ENCODE results near the gene AIM2. TPM values are rescaled to one million over a fixed set of nuclear protein-coding genes. Genes with fewer than 3 reads are reported as not detected.
"Not testable (repeated sequence)": the region's sequence is repeated elsewhere in the genome, so short reads cannot be mapped to it uniquely, and the experiment has no call there.

AIM2 gene
- total and polyA plus RNA-seq, 2 of the 4 experiments (the other 2 are of a cell fraction): not detected

GRCh38 chr1:159046486-159046885 lies 30.1 kb downstream of the AIM2 start:
- H2BK15ac ChIP-seq (ENCODE audit: low read depth, low read length); H3K14ac ChIP-seq (replicated peaks; ENCODE audit: low read depth, low read length); H4K91ac ChIP-seq (ENCODE audit: insufficient read depth, low read depth, low read length); POLR2A ChIA-PET (ENCODE audit: unreplicated experiment); H2BK20ac ChIP-seq (ENCODE audit: low read depth, low read length); H2BK5ac ChIP-seq (ENCODE audit: low read depth, low read length, poor library complexity, severe bottlenecking); H3K4ac ChIP-seq (ENCODE audit: low read depth, low read length); H3K23ac ChIP-seq (ENCODE audit: low read depth, low read length); H2AK9ac ChIP-seq (replicated peaks; ENCODE audit: low read depth, low read length, poor library complexity); H2AK5ac ChIP-seq (ENCODE audit: low read depth, low read length); H3K9me3 ChIP-seq (ENCODE audit: control insufficient read depth, insufficient read depth, low read length); H4K20me1 ChIP-seq (ENCODE audit: insufficient read depth, low read length); H3K4me3 ChIP-seq (ENCODE audit: insufficient read depth, low read depth, low read length); H3K4me2 ChIP-seq (ENCODE audit: low read depth, low read length); H4K5ac ChIP-seq (ENCODE audit: low read depth, low read length); H3K9ac ChIP-seq (ENCODE audit: low read depth, low read length); dilution Hi-C loops (cut with HindIII; ENCODE audit: low sequenced_read_pairs, unreplicated experiment); DNase-seq; H2BK120ac ChIP-seq (ENCODE audit: low read depth, low read length); CTCF ChIA-PET; H3K27ac ChIP-seq (ENCODE audit: insufficient read depth, low read length); H3K56ac ChIP-seq (ENCODE audit: extremely low read depth, insufficient read depth, low read length); ATAC-seq (ENCODE audit: low read depth); in situ Hi-C loops (cut with MboI; ENCODE audit: low sequenced_read_pairs); H4K8ac ChIP-seq (ENCODE audit: low read depth in 2 of 2, low read length in 2 of 2); H3K4me1 ChIP-seq (ENCODE audit: control insufficient read depth, insufficient read depth, low read length); H3K27me3 ChIP-seq (ENCODE audit: control insufficient read depth, insufficient read depth, low read length); BruUV-seq (replicated peaks); H3K9me1 ChIP-seq (ENCODE audit: insufficient read depth, low read length); H2AFZ ChIP-seq (replicated peaks; ENCODE audit: low read length, poor library complexity); intact Hi-C loops (cut with micrococcal nuclease); H3K18ac ChIP-seq (ENCODE audit: low read depth, low read length): not testable (repeated sequence)
- no CpG with 5 or more reads among the region's 1 CpG for WGBS, 2 experiments (ENCODE audit: extremely low coverage in 2 of 2, insufficient read length in 1 of 2)
- Histone ChIP-seq H3K79me1 (ENCODE audit: low read depth in 1 of 2, low read length in 2 of 2) (peaks cover 6 to 10% of the 10 kb centered on the region in 2 experiments; a peak in 3 of 4 replicates), H3K36me3 (ENCODE audit: control insufficient read depth, insufficient read depth, low read length) (peaks cover 23% of the 10 kb centered on the region)

Data from IMR-90 (cell line).